Suprapubic skin (tissue), 4 donors: ENCODE measurements around the gene TIGD6. TPM values are rescaled to one million over a fixed set of nuclear protein-coding genes. Genes with fewer than 3 reads are reported as not detected.
"Not testable (repeated sequence)": the region's sequence is repeated elsewhere in the genome, so short reads cannot be mapped to it uniquely, and the experiment has no call there.

Experiments used
- DNase-seq, 2 donors: peaks; one replicate each; pipeline ENCODE4 v3.0.0-alpha.2; 2019; ENCODE audit warnings: low spot score in 2 of 2
- H3K27ac ChIP-seq: fragments of 200-600 bp; sonication (generic); one replicate; pipeline ENCODE4 v1.5.1; 2019
- H3K27me3 ChIP-seq: fragments of 200-600 bp; sonication (generic); one replicate; pipeline ENCODE4 v1.5.1; 2019
- H3K36me3 ChIP-seq: fragments of 200-600 bp; sonication (generic); one replicate; pipeline ENCODE4 v1.5.1; 2019
- H3K4me1 ChIP-seq: fragments of 200-600 bp; sonication (generic); one replicate; pipeline ENCODE4 v1.5.1; 2019
- H3K4me3 ChIP-seq: fragments of 200-600 bp; sonication (generic); one replicate; pipeline ENCODE4 v1.5.1; 2019; ENCODE audit warnings: mild to moderate bottlenecking
- H3K9me3 ChIP-seq: fragments of 200-600 bp; sonication (generic); one replicate; pipeline ENCODE4 v1.5.1; 2019
- CTCF ChIP-seq, 2 donors: fragments of 200-600 bp in 1 of 2; fragments of 450-650 bp in 1 of 2; sonication (generic) in 1 of 2; IDR thresholded peaks; one replicate each; pipeline ENCODE4 v1.5.1; 2016 to 2019; ENCODE audit warnings: antibody characterized with exemption in 2 of 2, mild to moderate bottlenecking in 1 of 2, moderate library complexity in 1 of 2
- EP300 ChIP-seq: sonication (generic); formaldehyde crosslinking; IDR thresholded peaks from one replicate; pipeline ENCODE4 v1.6.1; 2017; ENCODE audit warnings: antibody characterized with exemption
- POLR2A ChIP-seq, 2 donors: fragments of 450-650 bp; IDR thresholded peaks; one replicate each; pipeline ENCODE4 v1.6.1; 2017; ENCODE audit warnings: antibody characterized with exemption in 2 of 2, mild to moderate bottlenecking in 2 of 2, moderate library complexity in 2 of 2
- POLR2AphosphoS5 ChIP-seq, 3 donors: sonication (generic); formaldehyde crosslinking; IDR thresholded peaks; one replicate each; pipeline ENCODE4 v1.6.1; 2017; ENCODE audit warnings: antibody characterized with exemption in 3 of 3
- WGBS: methylation state at CpG from one replicate; pipeline ENCODE4 v1.1.5; 2018; 5-methylcytosine and 5-hydroxymethylcytosine counted together
- total RNA-seq, 4 donors: library from RNA; depleted of rRNA; stranded (reverse); fragments of >200 nt; gene quantifications; one replicate each; pipeline ENCODE4 v1.1.0, GENCODE V29; 2016

The TIGD6 gene
- total RNA-seq, 4 donors from 2014 or later: 3.5 to 6.0 (median 4.5) TPM

DNA sequence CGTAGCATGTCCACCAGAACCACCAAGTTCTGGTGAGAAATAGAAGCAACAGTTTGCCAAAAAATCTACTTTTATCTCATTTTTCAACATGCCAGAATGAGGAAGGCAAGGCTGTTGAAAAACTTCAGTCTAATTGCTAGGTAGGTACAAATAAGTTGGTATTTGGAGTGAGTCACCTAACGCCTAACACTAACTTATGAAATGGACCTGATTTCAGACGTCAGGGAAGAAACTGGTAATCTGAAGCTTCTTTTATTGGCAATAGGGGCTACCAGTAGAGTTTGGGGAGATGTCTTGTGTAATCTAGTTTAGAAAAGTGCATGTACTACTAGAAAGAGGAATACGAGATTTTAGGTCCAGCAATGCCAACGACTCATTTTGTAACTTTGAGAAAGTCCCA is 51.5 kb downstream of the TIGD6 start:
- 83% methylated on average over 5 of the region's 5 CpGs for WGBS

DNA sequence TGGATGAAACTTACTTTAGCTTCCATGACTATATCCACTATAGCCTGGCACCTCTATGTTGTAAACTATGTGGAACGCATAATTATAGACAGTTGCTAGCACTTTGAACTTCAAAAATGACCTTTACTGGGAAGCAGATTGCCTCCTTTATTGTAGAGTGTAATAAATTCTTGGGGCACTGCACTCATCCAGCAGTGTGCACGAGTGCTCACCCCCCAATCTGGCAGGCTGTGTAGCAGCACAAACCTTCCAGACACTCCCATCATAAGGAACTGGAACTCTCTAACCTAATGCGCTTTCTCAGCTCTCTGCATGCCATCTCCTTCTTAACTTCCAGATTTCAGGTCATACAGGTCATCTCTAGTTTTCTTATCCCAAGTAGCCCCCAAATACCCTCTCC is 54.3 kb downstream of the TIGD6 start:
- H3K9me3 ChIP-seq: no peaks in the 10 kb centered on the region
- H3K27ac ChIP-seq: no peak overlapping the region
- TF ChIP-seq POLR2AphosphoS5 (IDR thresholded peaks at IDR 0.05): no peak
- no peak for TF ChIP-seq EP300
- no peak for TF ChIP-seq CTCF (IDR thresholded peaks at IDR 0.05)
- TF ChIP-seq POLR2A (IDR thresholded peaks at IDR 0.05): no peak
- H3K36me3 ChIP-seq: no peaks in the 10 kb centered on the region
- WGBS: 66% methylated on average over 3 of the region's 3 CpGs
- H3K4me1 ChIP-seq: no peaks in the 10 kb centered on the region
- no peak overlapping the region for H3K4me3 ChIP-seq
- no peaks in the 10 kb centered on the region for H3K27me3 ChIP-seq
- DNase-seq: no peak

More for the DNA sequence above, 51.5 kb downstream of the TIGD6 start:
- no peak for TF ChIP-seq POLR2A (IDR thresholded peaks at IDR 0.05)
- TF ChIP-seq CTCF (IDR thresholded peaks at IDR 0.05): no peak
- TF ChIP-seq POLR2AphosphoS5 (IDR thresholded peaks at IDR 0.05): no peak
- no peak for TF ChIP-seq EP300
- no peak overlapping the region for H3K27ac ChIP-seq
- DNase-seq: no peak
- no peaks in the 10 kb centered on the region for H3K36me3 ChIP-seq
- H3K4me3 ChIP-seq: no peak overlapping the region
- H3K9me3 ChIP-seq: no peaks in the 10 kb centered on the region
- H3K4me1 ChIP-seq: no peaks in the 10 kb centered on the region
- H3K27me3 ChIP-seq: no peaks in the 10 kb centered on the region

- no peak for DNase-seq
- WGBS: 90% methylated on average over 2 of the region's 2 CpGs
- Histone ChIP-seq H3K4me3 (no peak within 1 kb of the TSS), H3K9me3 (no peaks in the 10 kb centered on the region), H3K4me1 (peaks cover 6% of the 10 kb centered on the region), H3K27me3 (no peaks in the 10 kb centered on the region), H3K36me3 (no peaks in the 10 kb centered on the region), H3K27ac (no peak within 1 kb of the TSS)
- TF ChIP-seq CTCF (IDR thresholded peaks at IDR 0.05) (no peak), EP300 (no peak), POLR2AphosphoS5 (IDR thresholded peaks at IDR 0.05) (no peak), POLR2A (IDR thresholded peaks at IDR 0.05) (no peak)
Measured at GRCh38 chr5:149944666-149945065, 55.8 kb downstream of the TIGD6 start, which contains the start of gene PDE6A. Gene PDE6A, minus strand, starts transcription at chr5:149944793. Its CDS starts 120 bp downstream, at chr5:149944673.

DNA sequence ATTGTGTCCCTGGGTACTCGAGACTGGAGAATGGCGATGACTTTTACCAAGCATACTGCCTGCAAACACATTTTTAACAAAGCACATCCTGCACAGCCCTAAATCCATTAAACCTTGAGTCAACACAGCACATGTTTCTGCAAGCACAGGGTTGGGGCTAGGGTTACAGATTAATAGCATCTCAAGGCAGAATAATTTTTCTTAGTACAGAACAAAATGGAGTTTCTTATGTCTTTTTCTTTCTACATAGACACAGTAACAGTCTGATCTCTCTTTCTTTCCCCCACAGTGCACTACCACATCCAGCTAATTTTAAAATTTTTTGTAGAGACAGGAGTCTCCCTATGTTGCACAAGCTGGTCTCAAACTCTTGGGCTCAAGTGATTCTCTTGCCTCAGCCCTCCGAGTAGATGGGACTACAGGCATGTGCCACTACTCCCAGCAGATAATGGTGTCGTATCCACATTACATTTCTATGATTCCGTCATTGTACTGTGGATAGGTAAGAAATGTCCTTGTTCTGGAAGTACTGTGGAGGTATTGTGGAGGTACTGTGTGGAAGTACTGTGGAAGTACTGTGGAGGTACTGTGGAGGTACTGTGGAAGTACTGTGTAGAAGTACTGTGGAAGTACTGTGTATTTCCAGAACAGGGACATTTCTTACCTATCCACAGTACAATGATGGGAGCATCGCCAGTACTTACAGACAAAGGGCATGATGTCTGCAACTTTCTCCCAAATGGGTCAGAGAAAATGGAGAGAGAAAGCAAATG is 57.1 kb downstream of the TIGD6 start:
- not testable (repeated sequence) for DNase-seq, H3K27me3 ChIP-seq, H3K27ac ChIP-seq, H3K9me3 ChIP-seq, H3K4me3 ChIP-seq, H3K36me3 ChIP-seq
- 87% methylated on average over 6 of the region's 6 CpGs for whole genome bisulfite sequencing
- H3K4me1 ChIP-seq: peaks cover 19% of the 10 kb centered on the region

Other genes with a start within 250 kb of the TIGD6 start
- gene PDE6A, start 55.9 kb downstream of the TIGD6 start, total RNA-seq: 1 to 10 TPM in 3 of 4 donors, under 1 TPM in 1; 0.17 to 2.9 (median 1.3) TPM
- 10 to 100 TPM; 29.9 to 62.2 (median 46.0) TPM for gene SLC26A2, start 39.9 kb downstream of the TIGD6 start, total RNA-seq
- 10 to 100 TPM; 28.8 to 59.3 (median 31.4) TPM for gene HMGXB3, start 85 bp upstream of the TIGD6 start, total RNA-seq
- 10 to 100 TPM in 3 of 4 donors, 1 to 10 TPM in 1; 9.9 to 39.7 (median 19.7) TPM for gene CSF1R, start 85.9 kb upstream of the TIGD6 start, total RNA-seq
- gene PDGFRB, start 155.2 kb upstream of the TIGD6 start, total RNA-seq: 10 to 100 TPM; 23.8 to 51.4 (median 43.9) TPM
- under 1 TPM in 2 of 4 donors, not detected in 2; 0.26 to 0.76 TPM for gene CDX1, start 166.1 kb upstream of the TIGD6 start, total RNA-seq
- not detected for gene SLC6A7, start 189.4 kb upstream of the TIGD6 start, total RNA-seq